Bronchial epithelial cell (primary cell): ENCODE data around the gene MIEF1. TPM values are rescaled to one million over a fixed set of nuclear protein-coding genes. Genes with fewer than 3 reads are reported as not detected.
A peak's percentile ranks its signal among the peaks of the same experiment; 100 is the strongest.

Experiments used
- DNase-seq: peaks from one replicate; pipeline ENCODE4 v3.0.0-alpha.2; 2010; ENCODE audit warnings: low read depth
- FAIRE-seq: peaks from 2 replicates; lab custom pipeline; 2011; peaks lifted over from hg19 to GRCh38; lab: Jason Lieb, UNC
- H3K27me3 ChIP-seq: 2 replicates; pipeline ENCODE4 v1.5.1; 2011; ENCODE audit warnings: low read length; ENCODE audit not compliant: control insufficient read depth, insufficient read depth
- H3K36me3 ChIP-seq: 2 replicates; pipeline ENCODE4 v1.5.1; 2011; ENCODE audit warnings: low read length; ENCODE audit not compliant: control insufficient read depth, insufficient read depth
- H3K4me3 ChIP-seq: 2 replicates; pipeline ENCODE4 v1.5.1; 2011; ENCODE audit warnings: mild to moderate bottlenecking, low read depth, low read length, control low read depth
- total RNA-seq: library from RNA; depleted of rRNA; stranded (reverse); fragments of >200 nt; gene quantifications from 2 replicates; pipeline ENCODE4 v1.2.1, GENCODE V29; 2014
- TF ChIP-seq, protein P1 (sequence below): IDR thresholded peaks from 2 replicates; pipeline ENCODE4 v1.5.1; 2011; ENCODE audit warnings: mild to moderate bottlenecking, moderate library complexity, low read length, control low read depth, inconsistent platforms; ENCODE audit not compliant: insufficient read depth, severe bottlenecking

Gene MIEF1
- total RNA-seq, 1 donor from 2014 or later: 23.7 TPM

DNA sequence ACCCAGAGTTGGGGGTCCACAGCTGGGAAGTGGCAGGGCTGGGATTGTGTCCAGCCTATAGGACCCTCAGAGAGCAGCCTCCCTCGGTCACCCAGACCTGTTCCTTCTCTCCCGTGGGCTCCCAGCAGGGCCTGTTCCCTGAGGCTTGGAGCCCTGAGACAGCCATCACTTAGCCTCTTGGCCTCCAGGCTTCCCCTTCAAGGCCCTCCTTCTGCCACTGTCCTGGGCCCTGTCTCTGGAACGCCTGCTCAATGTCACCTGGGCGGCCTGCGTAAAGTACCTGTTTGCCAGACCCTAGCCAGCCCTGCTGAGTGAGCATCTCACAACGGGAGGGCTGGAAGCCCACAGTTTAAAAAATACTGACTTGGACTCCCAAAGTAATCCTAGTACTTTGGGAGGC is 38.8 kb upstream of the MIEF1 start:
- Histone ChIP-seq H3K27me3 (peaks cover 6% of the 10 kb centered on the region), H3K4me3 (no peak overlapping the region), H3K36me3 (no peaks in the 10 kb centered on the region)
- FAIRE-seq: no peak
- no peak for DNase-seq
- TF ChIP-seq, protein P1, sequence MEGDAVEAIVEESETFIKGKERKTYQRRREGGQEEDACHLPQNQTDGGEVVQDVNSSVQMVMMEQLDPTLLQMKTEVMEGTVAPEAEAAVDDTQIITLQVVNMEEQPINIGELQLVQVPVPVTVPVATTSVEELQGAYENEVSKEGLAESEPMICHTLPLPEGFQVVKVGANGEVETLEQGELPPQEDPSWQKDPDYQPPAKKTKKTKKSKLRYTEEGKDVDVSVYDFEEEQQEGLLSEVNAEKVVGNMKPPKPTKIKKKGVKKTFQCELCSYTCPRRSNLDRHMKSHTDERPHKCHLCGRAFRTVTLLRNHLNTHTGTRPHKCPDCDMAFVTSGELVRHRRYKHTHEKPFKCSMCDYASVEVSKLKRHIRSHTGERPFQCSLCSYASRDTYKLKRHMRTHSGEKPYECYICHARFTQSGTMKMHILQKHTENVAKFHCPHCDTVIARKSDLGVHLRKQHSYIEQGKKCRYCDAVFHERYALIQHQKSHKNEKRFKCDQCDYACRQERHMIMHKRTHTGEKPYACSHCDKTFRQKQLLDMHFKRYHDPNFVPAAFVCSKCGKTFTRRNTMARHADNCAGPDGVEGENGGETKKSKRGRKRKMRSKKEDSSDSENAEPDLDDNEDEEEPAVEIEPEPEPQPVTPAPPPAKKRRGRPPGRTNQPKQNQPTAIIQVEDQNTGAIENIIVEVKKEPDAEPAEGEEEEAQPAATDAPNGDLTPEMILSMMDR: no peak

GRCh38 chr22:39463931-39464390 is 38.1 kb upstream of the MIEF1 start:
- TF ChIP-seq, protein P1: no peak
- FAIRE-seq (no peak), DNase-seq (peak; percentile 32)
- Histone ChIP-seq H3K27me3 (no peaks in the 10 kb centered on the region), H3K4me3 (no peak overlapping the region), H3K36me3 (no peaks in the 10 kb centered on the region)

DNA sequence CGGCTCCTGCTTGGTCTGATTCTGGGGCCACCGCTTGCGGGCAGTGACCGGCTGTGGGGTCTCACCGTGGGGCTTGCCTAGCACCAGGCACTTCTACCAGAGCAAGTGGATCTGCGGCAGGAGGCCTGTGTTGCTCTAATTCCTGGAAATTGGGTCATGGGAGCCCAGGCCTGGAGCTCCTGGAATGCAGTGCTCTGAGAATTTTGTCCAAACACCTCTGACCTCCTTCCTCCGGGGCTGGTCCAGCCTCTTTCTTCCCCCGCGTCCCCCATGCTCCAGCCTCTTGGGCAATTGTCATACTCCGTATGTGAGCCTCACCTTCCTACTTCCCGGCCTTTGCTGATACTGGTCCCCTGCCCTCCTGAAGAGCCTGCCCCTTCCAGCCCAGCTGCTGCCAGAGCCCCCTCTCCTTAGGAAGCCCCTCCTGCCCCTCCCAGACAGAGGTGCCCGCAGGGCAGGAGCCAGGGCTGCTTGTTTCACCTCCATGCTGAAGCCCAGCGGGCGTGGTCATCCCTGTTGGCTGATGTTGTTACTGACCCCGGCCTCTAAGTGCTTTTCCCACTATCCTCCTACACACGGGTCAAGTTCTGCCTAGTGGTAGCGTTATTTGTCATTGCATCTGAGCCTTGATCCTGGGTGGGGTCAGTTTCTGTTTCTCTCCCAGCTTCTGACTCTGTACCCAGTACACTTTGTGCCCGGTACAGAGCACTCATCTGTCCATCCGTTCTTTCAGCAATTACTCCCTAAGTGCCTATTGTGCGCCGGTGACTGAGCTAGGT is 35.7 kb upstream of the MIEF1 start:
- DNase-seq (no peak), FAIRE-seq (no peak)
- no peaks in the 10 kb centered on the region for H3K36me3 ChIP-seq
- TF ChIP-seq, protein P1: no peak
- no peak overlapping the region for H3K4me3 ChIP-seq
- peaks cover 1% of the 10 kb centered on the region for H3K27me3 ChIP-seq

GRCh38 chr22:39467390-39467895 is 34.6 kb upstream of the MIEF1 start:
- DNase-seq (no peak), FAIRE-seq (no peak)
- Histone ChIP-seq H3K36me3 (no peaks in the 10 kb centered on the region), H3K4me3 (no peak overlapping the region), H3K27me3 (peaks cover 1% of the 10 kb centered on the region)
- TF ChIP-seq, protein P1: no peak

DNA sequence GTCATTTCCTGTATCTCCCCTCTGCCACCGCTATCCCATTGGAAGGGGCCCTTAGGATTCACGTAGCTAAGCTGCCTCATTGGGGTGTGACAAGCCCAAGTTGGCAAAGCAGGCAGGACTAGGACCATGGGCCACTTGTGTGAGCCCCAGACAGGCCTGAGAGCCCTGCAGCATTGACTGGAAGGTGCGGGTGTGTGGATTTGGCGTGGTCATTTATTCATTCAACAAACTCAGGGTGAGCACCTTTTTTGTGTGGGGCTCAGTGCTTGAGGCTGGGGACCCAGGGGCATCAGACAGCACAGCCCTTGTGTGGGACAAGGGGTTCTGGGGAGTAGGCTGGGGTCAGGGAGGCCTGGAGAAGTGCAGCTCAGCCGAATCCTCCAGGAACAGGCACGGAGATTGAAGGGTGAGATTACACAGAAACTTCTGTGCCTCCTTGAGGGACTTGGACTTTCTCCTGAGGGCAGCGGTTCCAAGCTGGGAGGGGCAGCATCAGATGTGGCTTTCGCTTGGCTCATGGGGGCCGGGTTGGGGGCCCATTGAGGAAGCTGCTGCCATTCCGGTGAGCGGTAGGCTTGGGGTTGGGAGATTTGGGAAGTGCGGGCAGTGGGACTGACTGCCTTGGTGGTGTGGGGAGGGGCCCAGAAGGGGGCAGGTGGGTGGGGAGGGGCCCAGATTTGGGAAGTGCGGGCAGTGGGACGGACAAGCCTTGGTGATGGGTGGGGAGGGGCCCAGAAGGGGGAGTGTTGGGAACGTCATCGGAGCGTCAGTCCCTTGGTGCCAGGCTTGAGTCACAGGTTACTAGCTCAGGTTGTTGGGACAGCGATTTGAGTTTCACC is 33.4 kb upstream of the MIEF1 start:
- H3K36me3 ChIP-seq: no peaks in the 10 kb centered on the region
- no peak overlapping the region for H3K4me3 ChIP-seq
- TF ChIP-seq, protein P1: no peak
- FAIRE-seq (no peak), DNase-seq (no peak)
- H3K27me3 ChIP-seq: peaks cover 1% of the 10 kb centered on the region
